8988T (cell line): ENCODE data around the gene HS6ST3.
"Not testable (repeated sequence)": the region's sequence is repeated elsewhere in the genome, so short reads cannot be mapped to it uniquely, and the experiment has no call there.

Source experiments
- DNase-seq: peaks from one replicate; pipeline ENCODE4 v3.0.0; 2011

HS6ST3 gene

GRCh38 chr13:96093296-96094006 is 3.5 kb downstream of the HS6ST3 start:
- no peak for DNase-seq

- no peak for DNase-seq
Observed at GRCh38 chr13:96100457-96101220, 10.7 kb downstream of the HS6ST3 start.

GRCh38 chr13:96104516-96104915 is 14.6 kb downstream of the HS6ST3 start:
- DNase-seq, result no peak

GRCh38 chr13:96108072-96108471 is 18.2 kb downstream of the HS6ST3 start:
- not testable (repeated sequence) for DNase-seq

GRCh38 chr13:96109125-96109524 is 19.2 kb downstream of the HS6ST3 start:
- DNase-seq, result no peak

- no peak for DNase-seq
Observed at GRCh38 chr13:96112936-96113335, 23.0 kb downstream of the HS6ST3 start.

- DNase-seq, result not testable (repeated sequence)
Observed at GRCh38 chr13:96115368-96115767, 25.5 kb downstream of the HS6ST3 start.

GRCh38 chr13:96119921-96120320 is 30.0 kb downstream of the HS6ST3 start:
- DNase-seq, result no peak

- no peak for DNase-seq
Observed at GRCh38 chr13:96130818-96131340, 41.0 kb downstream of the HS6ST3 start.

GRCh38 chr13:96141032-96141431 is 51.1 kb downstream of the HS6ST3 start:
- no peak for DNase-seq

GRCh38 chr13:96159725-96160124 is 69.8 kb downstream of the HS6ST3 start:
- no peak for DNase-seq

GRCh38 chr13:96161141-96161540 is 71.2 kb downstream of the HS6ST3 start:
- no peak for DNase-seq

GRCh38 chr13:96165840-96166239 is 75.9 kb downstream of the HS6ST3 start:
- DNase-seq, result no peak

- DNase-seq, result no peak
Observed at GRCh38 chr13:96172066-96172465, 82.2 kb downstream of the HS6ST3 start.

- no peak for DNase-seq
Observed at GRCh38 chr13:96178759-96179158, 88.9 kb downstream of the HS6ST3 start.

GRCh38 chr13:96179309-96179708 is 89.4 kb downstream of the HS6ST3 start:
- no peak for DNase-seq

- no peak for DNase-seq
Observed at GRCh38 chr13:96181911-96182310, 92.0 kb downstream of the HS6ST3 start.

GRCh38 chr13:96185818-96186217 is 95.9 kb downstream of the HS6ST3 start:
- no peak for DNase-seq

- DNase-seq, result no peak
Observed at GRCh38 chr13:96191367-96191766, 101.5 kb downstream of the HS6ST3 start.

- DNase-seq, result no peak
Observed at GRCh38 chr13:96193728-96194310, 103.9 kb downstream of the HS6ST3 start.

- no peak for DNase-seq
Observed at GRCh38 chr13:96198038-96198437, 108.1 kb downstream of the HS6ST3 start.

GRCh38 chr13:96199315-96199714 is 109.4 kb downstream of the HS6ST3 start:
- no peak for DNase-seq

GRCh38 chr13:96200810-96201209 is 110.9 kb downstream of the HS6ST3 start:
- DNase-seq, result no peak

GRCh38 chr13:96202315-96202714 is 112.4 kb downstream of the HS6ST3 start:
- no peak for DNase-seq
